Keratinocyte (primary cell): ENCODE measurements around the gene BMPER. TPM values are rescaled to one million over a fixed set of nuclear protein-coding genes. Genes with fewer than 3 reads are reported as not detected.

ENCODE experiments used
- DNase-seq: peaks from one replicate; pipeline ENCODE4 v3.0.0-alpha.2; 2011; ENCODE audit warnings: low read depth, missing footprints, low spot score
- FAIRE-seq: peaks from 2 replicates; lab custom pipeline; 2011; peaks lifted over from hg19 to GRCh38; lab: Jason Lieb, UNC
- H2AFZ ChIP-seq: 2 replicates; pipeline ENCODE4 v1.6.0; 2012; ENCODE audit warnings: low read length, control low read depth, inconsistent platforms; ENCODE audit not compliant: control insufficient read depth
- H3K27ac ChIP-seq: 2 replicates; pipeline ENCODE4 v1.5.1; 2011; ENCODE audit warnings: low read length; ENCODE audit not compliant: control insufficient read depth, insufficient read depth
- H3K27me3 ChIP-seq: 3 replicates; pipeline ENCODE4 v1.6.0; 2011; ENCODE audit warnings: low read length; ENCODE audit not compliant: control insufficient read depth, insufficient read depth; ENCODE audit errors: extremely low read depth
- H3K36me3 ChIP-seq, 2 experiments: 2 replicates in 1 of 2; 3 replicates in 1 of 2; pipeline ENCODE4 v1.5.1; 2011; ENCODE audit warnings: low read length in 2 of 2, mild to moderate bottlenecking in 1 of 2; ENCODE audit not compliant: control insufficient read depth in 2 of 2, insufficient read depth in 2 of 2; ENCODE audit errors: extremely low read depth in 1 of 2
- H3K4me1 ChIP-seq: 3 replicates; pipeline ENCODE4 v1.5.1; 2011; ENCODE audit warnings: low read length; ENCODE audit not compliant: control insufficient read depth, insufficient read depth; ENCODE audit errors: extremely low read depth
- H3K4me2 ChIP-seq: 3 replicates; pipeline ENCODE4 v1.6.0; 2011; ENCODE audit warnings: low read depth, low read length; ENCODE audit not compliant: control insufficient read depth, insufficient read depth; ENCODE audit errors: extremely low read depth
- H3K4me3 ChIP-seq, 3 experiments: fragments of 200-600 bp in 1 of 3; sonication (generic) in 1 of 3; 2 replicates in 2 of 3; 3 replicates in 1 of 3; pipeline ENCODE4 v1.5.1; 2011 to 2016; ENCODE audit warnings: low read length in 3 of 3, mild to moderate bottlenecking in 3 of 3, control low read depth in 2 of 3, inconsistent platforms in 1 of 3, low read depth in 1 of 3, mixed read lengths in 1 of 3, mixed run types in 1 of 3, moderate library complexity in 1 of 3; ENCODE audit not compliant: control insufficient read depth in 2 of 3, insufficient read depth in 2 of 3; ENCODE audit errors: extremely low read depth in 1 of 3
- H3K79me2 ChIP-seq: 2 replicates; pipeline ENCODE4 v1.6.0; 2012; ENCODE audit warnings: low read length; ENCODE audit not compliant: control insufficient read depth, insufficient read depth
- H3K9ac ChIP-seq: 3 replicates; pipeline ENCODE4 v1.6.0; 2011; ENCODE audit warnings: low read length; ENCODE audit not compliant: control insufficient read depth, insufficient read depth; ENCODE audit errors: extremely low read depth
- H3K9me1 ChIP-seq: 3 replicates; pipeline ENCODE4 v1.6.0; 2011; ENCODE audit warnings: low read length; ENCODE audit not compliant: control insufficient read depth, insufficient read depth; ENCODE audit errors: extremely low read depth
- H3K9me3 ChIP-seq: 2 replicates; pipeline ENCODE4 v1.5.1; 2012; ENCODE audit warnings: low read depth, low read length; ENCODE audit not compliant: control insufficient read depth
- H4K20me1 ChIP-seq: 3 replicates; pipeline ENCODE4 v1.6.0; 2011; ENCODE audit warnings: low read length; ENCODE audit not compliant: control insufficient read depth, insufficient read depth; ENCODE audit errors: extremely low read depth
- CTCF ChIP-seq, 3 experiments: IDR thresholded peaks in 1 of 3; conservative IDR thresholded peaks in 1 of 3; optimal IDR thresholded peaks in 1 of 3; 2 replicates in 2 of 3; 3 replicates in 1 of 3; pipeline versions ENCODE3 to v1.5.1; 2011; ENCODE audit warnings: low read length in 3 of 3, mild to moderate bottlenecking in 3 of 3, moderate library complexity in 2 of 3, control low read depth in 1 of 3, inconsistent platforms in 1 of 3; ENCODE audit not compliant: insufficient read depth in 2 of 3; ENCODE audit errors: extremely low read depth in 1 of 3
- EZH2 ChIP-seq: IDR thresholded peaks from one replicate; pipeline ENCODE4 v1.6.1; 2012; ENCODE audit warnings: inconsistent platforms, mild to moderate bottlenecking, low read length, moderate library complexity
- dilution Hi-C: fragments of 300-500 bp; cut with MboI; formaldehyde crosslinking; loops from one replicate; pipeline ENCODE4 v1.7.0; 2020; ENCODE audit warnings: low sequenced_read_pairs; ENCODE audit not compliant: extremely low pct_ligation_motif_present
- polyA plus RNA-seq, 5 experiments: library from polyadenylated mRNA; depleted of rRNA in 3 of 5; stranded (reverse) in 3 of 5; stranded (forward) in 1 of 5; unstranded in 1 of 5; fragments of >200 nt; gene quantifications; 1 replicate in 1 of 5; 2 replicates in 3 of 5; 3 replicates in 1 of 5; pipeline versions ENCODE4 v1.2.1 to v1.2.3, GENCODE V29; 2011 to 2012; ENCODE audit warnings: missing spikeins in 2 of 5, low read depth in 1 of 5, low replicate concordance in 1 of 5

The BMPER gene
- polyA plus RNA-seq, 1 donor (not counting 4 experiments of a cell fraction or from before 2014, with no cell fraction given) = 0.67 TPM

GRCh38 chr7:33923440-33924229, 18.3 kb downstream of the BMPER start:
- H3K9me1 ChIP-seq = no peaks in the 10 kb centered on the region
- TF ChIP-seq EZH2 (no peak), CTCF (optimal IDR thresholded peaks at IDR 0.05 in 1 of 3, IDR thresholded peaks at IDR 0.05 in 1 of 3, conservative IDR thresholded peaks at IDR 0.05 in 1 of 3; ENCODE audit: extremely low read depth in 1 of 3, insufficient read depth in 2 of 3, low read length in 3 of 3) (peak in 1 of 3 experiments; percentile 5)
- dilution Hi-C loops = no loop called here
- H3K36me3 ChIP-seq = no peaks in the 10 kb centered on the region
- no peak overlapping the region for H3K9ac ChIP-seq
- H2AFZ ChIP-seq = no peak overlapping the region
- no peaks in the 10 kb centered on the region for H3K27me3 ChIP-seq
- DNase-seq = no peak
- H3K27ac ChIP-seq = no peak overlapping the region
- H3K9me3 ChIP-seq = no peaks in the 10 kb centered on the region
- no peak overlapping the region for H3K4me3 ChIP-seq
- no peak for FAIRE-seq
- no peak overlapping the region for H3K4me2 ChIP-seq
- no peaks in the 10 kb centered on the region for H3K4me1 ChIP-seq
- no peaks in the 10 kb centered on the region for H4K20me1 ChIP-seq
- no peaks in the 10 kb centered on the region for H3K79me2 ChIP-seq

- no peaks in the 10 kb centered on the region for H3K79me2 ChIP-seq
- no peak overlapping the region for H3K4me3 ChIP-seq
- no peaks in the 10 kb centered on the region for H3K4me1 ChIP-seq
- dilution Hi-C loops = no loop called here
- H3K4me2 ChIP-seq = no peak overlapping the region
- no peak for TF ChIP-seq EZH2
- no peak for TF ChIP-seq CTCF (optimal IDR thresholded peaks at IDR 0.05 in 1 of 3, IDR thresholded peaks at IDR 0.05 in 1 of 3, conservative IDR thresholded peaks at IDR 0.05 in 1 of 3; ENCODE audit: extremely low read depth in 1 of 3, insufficient read depth in 2 of 3, low read length in 3 of 3)
- H3K27me3 ChIP-seq = no peaks in the 10 kb centered on the region
- no peak overlapping the region for H3K9ac ChIP-seq
- H3K9me1 ChIP-seq = no peaks in the 10 kb centered on the region
- H2AFZ ChIP-seq = no peak overlapping the region
- FAIRE-seq (peak; percentile 39), DNase-seq (no peak)
- H3K27ac ChIP-seq = no peak overlapping the region
- H4K20me1 ChIP-seq = no peaks in the 10 kb centered on the region
- no peaks in the 10 kb centered on the region for H3K9me3 ChIP-seq
- no peaks in the 10 kb centered on the region for H3K36me3 ChIP-seq
These were observed 21.2 kb downstream of the BMPER start for GRCh38 chr7:33926535-33926934.
